GM12878 (cell line): Measurements from ENCODE around the gene NEK10. TPM values are rescaled to one million over a fixed set of nuclear protein-coding genes. Genes with fewer than 3 reads are reported as not detected.

Experiments used
- ATAC-seq: fragments of 200-7000 bp; cut with Tn5 transposase; 3 replicates; pipeline ENCODE4 v1.9.1; 2020; ENCODE audit warnings: mild to moderate bottlenecking, moderate library complexity
- BruUV-seq: library from RNA; stranded (reverse); fragments of 400-500 nt; replicated peaks from 2 replicates; lab custom pipeline; 2021; lab: Mats Ljungman, UMichigan
- CTCF ChIA-PET: fragments of 300-600 bp; sonication (Branson Sonifier 250); formaldehyde crosslinking; extraction: SDS; loops from one replicate; lab custom pipeline; 2021; ENCODE audit warnings: inconsistent platforms; lab: Yijun Ruan, JAX
- POLR2A ChIA-PET: fragments of 350-600 bp; formaldehyde crosslinking; extraction: SDS; loops from one replicate; lab custom pipeline; 2021; ENCODE audit warnings: inconsistent platforms; lab: Charles Lee
- RAD21 ChIA-PET: fragments of 300-600 bp; sonication (Branson Sonifier 250); formaldehyde crosslinking; loops from one replicate; lab custom pipeline; 2023; ENCODE audit warnings: antibody characterized with exemption; ENCODE audit not compliant: unreplicated experiment; lab: Charles Lee
- SMC1A ChIA-PET: fragments of 300-600 bp; sonication (Branson Sonifier 250); formaldehyde crosslinking; loops from one replicate; lab custom pipeline; 2023; ENCODE audit not compliant: unreplicated experiment, uncharacterized antibody; lab: Charles Lee
- DNase-seq: peaks from one replicate; pipeline ENCODE4 v3.0.0-alpha.2; 2011; ENCODE audit warnings: low read depth, low spot score
- FAIRE-seq: peaks from 3 replicates; lab custom pipeline; 2011; peaks lifted over from hg19 to GRCh38; lab: Jason Lieb, UNC
- H2AFZ ChIP-seq: 2 replicates; pipeline ENCODE4 v1.6.0; 2011; ENCODE audit warnings: low read depth, low read length, control low read depth; ENCODE audit not compliant: control insufficient read depth
- H3K27ac ChIP-seq: 2 replicates; pipeline ENCODE4 v1.5.1; 2011; ENCODE audit warnings: control low read depth; ENCODE audit not compliant: control insufficient read depth, insufficient read depth
- H3K27me3 ChIP-seq, 2 experiments: replicated peaks in 1 of 2; 2 replicates each; pipeline versions ENCODE4 v1.6.0 to v1.6.1; 2011; ENCODE audit warnings: low read length in 1 of 2; ENCODE audit not compliant: control insufficient read depth in 2 of 2, insufficient read depth in 2 of 2
- H3K36me3 ChIP-seq, 2 experiments: 2 replicates each; pipeline ENCODE4 v1.5.1; 2011; ENCODE audit warnings: low read length in 1 of 2; ENCODE audit not compliant: control insufficient read depth in 2 of 2, insufficient read depth in 2 of 2
- H3K4me1 ChIP-seq: 2 replicates; pipeline ENCODE4 v1.6.1; 2011; ENCODE audit warnings: mild to moderate bottlenecking, low read length, moderate library complexity, mixed read lengths; ENCODE audit not compliant: control insufficient read depth, insufficient read depth
- H3K4me2 ChIP-seq: 2 replicates; pipeline ENCODE4 v1.6.0; 2011; ENCODE audit warnings: control low read depth; ENCODE audit not compliant: control insufficient read depth, insufficient read depth
- H3K4me3 ChIP-seq: fragments of 200-600 bp; sonication (generic); 2 replicates; pipeline ENCODE4 v1.5.1; 2016
- H3K79me2 ChIP-seq: 2 replicates; pipeline ENCODE4 v1.6.0; 2011; ENCODE audit warnings: low read length; ENCODE audit not compliant: control insufficient read depth, insufficient read depth
- H3K9ac ChIP-seq: 2 replicates; pipeline ENCODE4 v1.8.0; 2011; ENCODE audit warnings: low read length, control low read depth, mixed read lengths; ENCODE audit not compliant: control insufficient read depth, insufficient read depth
- H3K9me3 ChIP-seq: replicated peaks from 3 replicates; pipeline ENCODE4 v1.5.1; 2011; ENCODE audit warnings: mild to moderate bottlenecking, low read length; ENCODE audit not compliant: control insufficient read depth, insufficient read depth
- H4K20me1 ChIP-seq: 2 replicates; pipeline ENCODE4 v1.6.0; 2011; ENCODE audit not compliant: control insufficient read depth, insufficient read depth
- DPF2 ChIP-seq: fragments of 450-650 bp; IDR thresholded peaks from 2 replicates; pipeline ENCODE4 v1.6.1; 2017; ENCODE audit warnings: mild to moderate bottlenecking
- EZH2 ChIP-seq: IDR thresholded peaks from 2 replicates; pipeline ENCODE4 v1.6.1; 2012; ENCODE audit warnings: low read depth, mild to moderate bottlenecking, control low read depth, inconsistent platforms, low read length, borderline replicate concordance; ENCODE audit not compliant: control insufficient read depth
- FOS ChIP-seq: IDR thresholded peaks from 3 replicates; pipeline ENCODE4 v1.6.1; 2011; ENCODE audit warnings: borderline replicate concordance; ENCODE audit not compliant: insufficient read length; ENCODE audit errors: extremely low read depth
- GATAD2B ChIP-seq: fragments of 450-650 bp; conservative IDR thresholded peaks from 2 replicates; pipeline ENCODE4 v1.6.1; 2017; ENCODE audit warnings: low read depth, mild to moderate bottlenecking, moderate library complexity
- HDAC2 ChIP-seq: fragments of 200-600 bp; sonication (generic); IDR thresholded peaks from 2 replicates; pipeline ENCODE4 v1.6.1; 2017
- LARP7 ChIP-seq: fragments of 450-650 bp; IDR thresholded peaks from 2 replicates; pipeline ENCODE4 v1.6.1; 2017; ENCODE audit warnings: mild to moderate bottlenecking
- NFIC ChIP-seq: IDR thresholded peaks from 2 replicates; pipeline ENCODE4 v1.6.1; 2012; ENCODE audit warnings: low read depth, mild to moderate bottlenecking, inconsistent platforms, low read length, moderate library complexity
- NFXL1 ChIP-seq: fragments of 450-650 bp; IDR thresholded peaks from 2 replicates; pipeline ENCODE4 v1.6.1; 2017; ENCODE audit warnings: antibody characterized with exemption, mild to moderate bottlenecking, borderline replicate concordance
- POLR2AphosphoS2 ChIP-seq: IDR thresholded peaks from 2 replicates; pipeline ENCODE4 v1.6.1; 2011; ENCODE audit warnings: low read depth, mild to moderate bottlenecking, low read length, improper control_type of control experiment, moderate library complexity
- SMAD1 ChIP-seq: fragments of 450-650 bp; IDR thresholded peaks from 2 replicates; pipeline ENCODE4 v1.6.1; 2018; ENCODE audit warnings: mild to moderate bottlenecking, low read depth; ENCODE audit not compliant: partially characterized antibody
- SP1 ChIP-seq: IDR thresholded peaks from one replicate; pipeline ENCODE4 v1.6.1; 2011; ENCODE audit warnings: low read depth, low read length
- TCF12 ChIP-seq: IDR thresholded peaks from 2 replicates; pipeline ENCODE4 v1.6.1; 2011; ENCODE audit warnings: low read depth, mild to moderate bottlenecking, low read length
- USF2 ChIP-seq: IDR thresholded peaks from 2 replicates; pipeline ENCODE4 v1.6.1; 2011; ENCODE audit warnings: low read depth, low read length, improper control_type of control experiment, borderline replicate concordance
- WGBS: methylation state at CpG from one replicate; pipeline ENCODE4 v1.1.6; 2016; ENCODE audit warnings: low lambda C conversion rate; ENCODE audit not compliant: insufficient replicate concordance, insufficient coverage; ENCODE audit errors: missing lambda C conversion rate; 5-methylcytosine and 5-hydroxymethylcytosine counted together
- in situ Hi-C: fragments of 300-500 bp; cut with MboI; formaldehyde crosslinking; loops from 9 replicates; pipeline ENCODE4 v1.14.3; 2018; ENCODE audit warnings: mixed read lengths
- intact Hi-C: fragments of 100-400 bp; cut with micrococcal nuclease; formaldehyde crosslinking; loops from one replicate; pipeline ENCODE4 v1.14.2; 2022; ENCODE audit not compliant: unreplicated experiment
- polyA plus RNA-seq, 11 experiments: library from polyadenylated mRNA; depleted of rRNA in 4 of 11; unstranded in 6 of 11; stranded (reverse) in 5 of 11; fragments of >200 nt; fragmentation: Nextera tagmentation in 4 of 11; fragmentation: Illumina TruSeq in 1 of 11; extraction: Ambion mirVana in 4 of 11; extraction: Trizol in 1 of 11; gene quantifications; 1 replicate in 1 of 11; 2 replicates in 10 of 11; pipeline versions ENCODE4 v1.2.1 to v1.2.3, GENCODE V29; 2011 to 2016; ENCODE audit warnings: inconsistent platforms in 2 of 11, missing spikeins in 2 of 11, low read depth in 1 of 11
- total RNA-seq, 4 experiments: library from RNA; depleted of rRNA in 3 of 4; stranded (reverse); fragments of >200 nt in 3 of 4; fragmentation: Illumina TruSeq in 1 of 4; extraction: Trizol in 1 of 4; gene quantifications; 2 replicates each; pipeline versions ENCODE4 v1.2.1 to v1.2.3, GENCODE V29; 2013 to 2021

The NEK10 gene
- total and polyA plus RNA-seq, 10 of the 15 experiments (the other 5 are each of a cell fraction or from before 2014, with no cell fraction given): 0.06 to 0.40 (median 0.16) TPM; not detected in 2

DNA sequence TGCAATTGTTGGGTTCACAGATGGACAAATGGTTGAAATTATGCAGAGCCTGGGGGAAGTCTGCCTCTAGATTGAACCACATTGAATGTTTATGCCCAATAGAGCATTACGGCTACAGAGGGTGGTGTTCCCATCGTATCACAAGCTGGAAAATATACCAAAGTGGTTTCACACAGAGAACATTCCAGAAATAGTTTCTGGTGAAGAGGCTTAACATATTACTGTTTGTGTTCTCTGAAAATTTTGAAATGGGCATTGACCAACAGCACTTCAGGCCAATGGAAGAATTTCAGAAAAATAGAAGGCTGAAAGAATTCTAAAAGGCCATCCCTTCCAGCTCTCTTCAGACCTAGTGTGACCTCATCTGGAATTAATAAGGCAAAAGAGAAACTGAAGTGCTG is 203.9 kb downstream of the NEK10 start:
- H3K9ac ChIP-seq: no peak overlapping the region

More for the DNA sequence above, 203.9 kb downstream of the NEK10 start:
- ChIA-PET SMC1A (no interaction called here), RAD21 (no interaction called here)
- no peak for FAIRE-seq
- Histone ChIP-seq H3K36me3 (no peaks in the 10 kb centered on the region), H3K4me3 (no peak overlapping the region), H2AFZ (no peak overlapping the region), H3K9me3 (no peaks in the 10 kb centered on the region)
- no peak for TF ChIP-seq NFXL1
- no peak for TF ChIP-seq HDAC2
- no peak for TF ChIP-seq SMAD1
- TF ChIP-seq NFIC: no peak
- TF ChIP-seq DPF2: no peak
- no peak for TF ChIP-seq SP1
- no peak for TF ChIP-seq FOS
- TF ChIP-seq TCF12: no peak
- no peak for TF ChIP-seq EZH2
- no peak for TF ChIP-seq USF2
- no peak for TF ChIP-seq POLR2AphosphoS2
- TF ChIP-seq LARP7: no peak
- TF ChIP-seq GATAD2B: no peak
- TF ChIP-seq, all 136 proteins: peak for 0
- Histone ChIP-seq H3K27ac (no peak overlapping the region), H4K20me1 (no peaks in the 10 kb centered on the region), H3K79me2 (no peaks in the 10 kb centered on the region), H3K4me2 (no peak overlapping the region), H3K27me3 (no peaks in the 10 kb centered on the region), H3K4me1 (no peaks in the 10 kb centered on the region)
- in situ Hi-C loops (no loop called here), intact Hi-C loops (no loop called here)
- DNase-seq (no peak), ATAC-seq (no peak)
- 54% methylated on average over 2 of the region's 2 CpGs for WGBS
- no TSS peak for BruUV-seq
- POLR2A ChIA-PET: no interaction called here
- CTCF ChIA-PET: no interaction called here
